GM18951 (cell line): ENCODE measurements around the gene PHACTR1.

ENCODE experiments used
- POLR2A ChIP-seq: IDR thresholded peaks from 4 replicates; pipeline ENCODE4 v1.6.1; 2011; ENCODE audit warnings: mild to moderate bottlenecking; ENCODE audit not compliant: insufficient read length, insufficient read depth; ENCODE audit errors: extremely low read depth
- in situ Hi-C: fragments of 300-500 bp; cut with MboI; formaldehyde crosslinking; loops from one replicate; pipeline ENCODE4 v1.12.0; 2022; ENCODE audit warnings: low sequenced_read_pairs, mixed read lengths, inconsistent platforms; ENCODE audit not compliant: unreplicated experiment

PHACTR1 gene

GRCh38 chr6:13247627-13248026, 531.1 kb downstream of the PHACTR1 start:
- no peak for TF ChIP-seq POLR2A
- in situ Hi-C loops, result no loop called here

GRCh38 chr6:13248053-13248452, 531.5 kb downstream of the PHACTR1 start:
- in situ Hi-C loops, result no loop called here
- TF ChIP-seq POLR2A, result no peak

GRCh38 chr6:13248584-13248985, 532.0 kb downstream of the PHACTR1 start:
- in situ Hi-C loops, result no loop called here
- no peak for TF ChIP-seq POLR2A

- in situ Hi-C loops, result no loop called here
- no peak for TF ChIP-seq POLR2A
These were observed 532.4 kb downstream of the PHACTR1 start for GRCh38 chr6:13248994-13249393.

GRCh38 chr6:13249817-13250216, 533.2 kb downstream of the PHACTR1 start:
- no peak for TF ChIP-seq POLR2A
- in situ Hi-C loops, result no loop called here

DNA sequence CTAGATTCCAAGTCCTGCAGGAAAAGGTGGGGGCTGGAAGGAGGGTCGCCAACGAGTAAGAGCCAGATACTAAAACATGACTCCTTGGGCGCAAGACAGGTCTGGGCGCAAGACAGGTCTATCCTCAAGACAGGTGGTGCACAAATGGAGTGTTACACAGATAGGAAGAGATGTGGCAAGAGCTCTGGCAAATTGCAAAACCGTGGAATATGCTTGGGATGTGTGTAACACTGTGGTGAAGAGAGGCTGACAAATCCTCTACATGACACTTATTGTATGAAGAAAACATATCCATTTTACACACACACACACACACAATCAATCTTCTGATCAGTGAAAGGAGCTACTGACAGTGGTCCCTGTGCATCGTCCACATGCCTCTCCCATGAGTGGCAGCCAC, 534.1 kb downstream of the PHACTR1 start:
- TF ChIP-seq POLR2A, result no peak

GRCh38 chr6:13251242-13251641, 534.7 kb downstream of the PHACTR1 start:
- in situ Hi-C loops, result no loop called here
- no peak for TF ChIP-seq POLR2A

More for the DNA sequence above, 534.1 kb downstream of the PHACTR1 start:
- in situ Hi-C loops, result no loop called here

DNA sequence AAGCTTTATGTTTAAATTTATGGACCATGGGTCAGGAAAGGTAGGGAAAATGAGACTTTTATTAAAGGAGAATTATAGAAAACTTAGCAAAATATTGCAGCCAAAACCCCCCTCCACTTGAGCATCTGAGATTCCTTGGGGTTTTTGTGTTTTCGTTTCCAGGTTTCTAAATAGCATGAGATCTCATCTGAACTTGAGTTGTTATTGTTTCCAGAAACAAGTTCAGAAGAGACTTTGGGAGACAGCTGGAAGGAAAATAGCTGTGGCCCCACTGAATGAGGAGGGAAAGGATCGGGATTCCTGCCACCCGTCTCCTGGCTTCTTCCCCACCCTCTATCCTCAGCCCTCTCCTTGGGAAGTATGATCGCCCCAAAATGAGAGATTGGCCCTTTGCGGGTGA, 536.2 kb downstream of the PHACTR1 start:
- in situ Hi-C loops, result no loop called here
- no peak for TF ChIP-seq POLR2A

DNA sequence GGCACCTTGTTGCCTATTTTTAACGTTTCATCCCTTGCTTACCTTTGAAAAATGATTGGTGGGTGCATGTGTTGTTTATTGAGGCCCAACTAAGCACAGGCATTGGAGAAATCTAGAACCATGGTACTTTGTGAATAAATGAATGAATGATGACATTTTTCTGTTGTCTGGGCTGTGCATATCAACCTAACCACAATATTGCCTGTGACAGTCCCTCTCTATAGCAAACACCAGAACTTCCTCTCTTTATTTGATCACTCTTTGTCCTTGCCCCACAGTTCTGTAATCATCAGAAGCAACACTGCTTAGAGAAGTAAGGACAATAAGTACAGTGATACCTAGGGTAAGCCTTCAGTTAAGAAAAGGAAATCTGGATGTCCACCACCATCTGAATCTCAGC, 536.7 kb downstream of the PHACTR1 start:
- in situ Hi-C loops, result no loop called here
- no peak for TF ChIP-seq POLR2A

GRCh38 chr6:13256266-13257001, 539.9 kb downstream of the PHACTR1 start:
- no peak for TF ChIP-seq POLR2A
- in situ Hi-C loops, result no loop called here

GRCh38 chr6:13259393-13259792, 542.8 kb downstream of the PHACTR1 start:
- in situ Hi-C loops, result no loop called here

DNA sequence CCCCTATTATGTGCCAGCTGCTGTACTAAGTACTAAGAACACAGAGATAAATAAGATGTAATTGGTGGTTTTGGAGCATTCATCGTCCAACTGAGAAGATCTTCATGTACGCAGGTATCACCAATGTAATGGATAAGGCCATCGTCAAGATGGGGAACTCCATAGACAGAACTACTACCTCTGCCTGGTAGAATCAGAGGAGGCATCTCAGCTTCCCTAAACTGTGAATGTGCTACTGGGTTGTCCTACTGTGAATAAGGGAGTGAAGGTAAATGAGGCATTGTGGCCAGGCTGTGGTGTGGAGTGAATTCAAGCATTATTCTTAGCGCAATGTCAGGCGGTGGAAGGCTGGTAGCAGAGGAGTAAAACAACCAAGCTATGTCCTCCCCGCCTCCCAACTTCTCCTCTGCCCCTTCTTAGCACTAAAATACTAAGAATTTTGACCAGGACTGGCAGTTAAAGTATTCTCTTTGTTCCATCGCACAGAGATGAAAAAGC, 543.6 kb downstream of the PHACTR1 start:
- in situ Hi-C loops, result no loop called here
- no peak for TF ChIP-seq POLR2A

More at GRCh38 chr6:13259393-13259792, 542.8 kb downstream of the PHACTR1 start:
- TF ChIP-seq POLR2A, result no peak

- in situ Hi-C loops, result no loop called here
These were observed 544.3 kb downstream of the PHACTR1 start for GRCh38 chr6:13260831-13261230.

GRCh38 chr6:13261464-13261994, 545.0 kb downstream of the PHACTR1 start:
- TF ChIP-seq POLR2A, result no peak

More at GRCh38 chr6:13260831-13261230, 544.3 kb downstream of the PHACTR1 start:
- no peak for TF ChIP-seq POLR2A

More at GRCh38 chr6:13261464-13261994, 545.0 kb downstream of the PHACTR1 start:
- in situ Hi-C loops, result no loop called here
